IMR-90 (cell line): ENCODE measurements around the gene HOXB2. TPM values are rescaled to one million over a fixed set of nuclear protein-coding genes. Genes with fewer than 3 reads are reported as not detected.
"Not testable (repeated sequence)": the region's sequence is repeated elsewhere in the genome, so short reads cannot be mapped to it uniquely, and the experiment has no call there.

ENCODE experiments used
- ATAC-seq: fragments of 200-7000 bp; cut with Tn5 transposase; 2 replicates; pipeline ENCODE4 v1.9.1; 2020; ENCODE audit warnings: low read depth, mild to moderate bottlenecking, moderate library complexity
- BruUV-seq: library from RNA; stranded (reverse); fragments of 400-500 nt; replicated peaks from 2 replicates; lab custom pipeline; 2021; lab: Mats Ljungman, UMichigan
- CTCF ChIA-PET: fragments of 300-600 bp; formaldehyde crosslinking; extraction: SDS; loops from one replicate; lab custom pipeline; 2021; ENCODE audit warnings: antibody characterized with exemption; lab: Yijun Ruan, JAX
- POLR2A ChIA-PET: fragments of 300-600 bp; sonication (Branson Sonifier 250); formaldehyde crosslinking; loops from one replicate; lab custom pipeline; 2022; ENCODE audit warnings: antibody characterized with exemption; ENCODE audit not compliant: unreplicated experiment; lab: Charles Lee
- DNase-seq: peaks from one replicate; pipeline ENCODE4 v3.0.0; 2013
- H2AFZ ChIP-seq: replicated peaks from 2 replicates; pipeline ENCODE3; 2013; ENCODE audit warnings: low read length, mild to moderate bottlenecking; ENCODE audit not compliant: poor library complexity
- H2AK5ac ChIP-seq: 2 replicates; pipeline ENCODE4 v1.6.1; 2013; ENCODE audit warnings: low read depth, low read length, inconsistent platforms
- H2AK9ac ChIP-seq: replicated peaks from 2 replicates; pipeline ENCODE3; 2013; ENCODE audit warnings: mild to moderate bottlenecking, low read depth, low read length, moderate library complexity; ENCODE audit not compliant: poor library complexity
- H2BK120ac ChIP-seq: 2 replicates; pipeline ENCODE4 v1.6.1; 2013; ENCODE audit warnings: low read depth, low read length, inconsistent platforms
- H2BK15ac ChIP-seq: 3 replicates; pipeline ENCODE4 v1.6.1; 2013; ENCODE audit warnings: low read depth, low read length, inconsistent platforms
- H2BK20ac ChIP-seq: 2 replicates; pipeline ENCODE4 v1.6.1; 2013; ENCODE audit warnings: low read depth, mild to moderate bottlenecking, inconsistent platforms, low read length, moderate library complexity
- H2BK5ac ChIP-seq: 2 replicates; pipeline ENCODE4 v1.6.1; 2013; ENCODE audit warnings: mild to moderate bottlenecking, low read depth, low read length, inconsistent platforms; ENCODE audit not compliant: poor library complexity, severe bottlenecking
- H3K14ac ChIP-seq: replicated peaks from 2 replicates; pipeline ENCODE4 v1.6.1; 2013; ENCODE audit warnings: low read depth, low read length, inconsistent platforms
- H3K18ac ChIP-seq: 2 replicates; pipeline ENCODE4 v1.6.1; 2013; ENCODE audit warnings: low read depth, low read length, control low read depth
- H3K23ac ChIP-seq: 2 replicates; pipeline ENCODE4 v1.6.1; 2013; ENCODE audit warnings: low read depth, low read length, inconsistent platforms
- H3K27ac ChIP-seq: 2 replicates; pipeline ENCODE4 v1.5.1; 2013; ENCODE audit warnings: mild to moderate bottlenecking, control low read depth, low read length; ENCODE audit not compliant: insufficient read depth
- H3K27me3 ChIP-seq: 2 replicates; pipeline ENCODE4 v1.6.1; 2013; ENCODE audit warnings: low read length; ENCODE audit not compliant: control insufficient read depth, insufficient read depth
- H3K36me3 ChIP-seq: 2 replicates; pipeline ENCODE4 v1.6.1; 2013; ENCODE audit warnings: low read length, mixed read lengths; ENCODE audit not compliant: control insufficient read depth, insufficient read depth
- H3K4ac ChIP-seq: 2 replicates; pipeline ENCODE4 v1.6.1; 2013; ENCODE audit warnings: low read depth, low read length, inconsistent platforms
- H3K4me1 ChIP-seq: 2 replicates; pipeline ENCODE4 v1.6.1; 2013; ENCODE audit warnings: low read length, mixed read lengths; ENCODE audit not compliant: control insufficient read depth, insufficient read depth
- H3K4me2 ChIP-seq: 2 replicates; pipeline ENCODE4 v1.6.1; 2013; ENCODE audit warnings: low read depth, mild to moderate bottlenecking, control low read depth, low read length, moderate library complexity
- H3K4me3 ChIP-seq: 2 replicates; pipeline ENCODE4 v1.5.1; 2013; ENCODE audit warnings: low read depth, mild to moderate bottlenecking, control low read depth, low read length, moderate library complexity; ENCODE audit not compliant: insufficient read depth
- H3K56ac ChIP-seq: 2 replicates; pipeline ENCODE4 v1.6.1; 2013; ENCODE audit warnings: low read length, inconsistent platforms; ENCODE audit not compliant: insufficient read depth; ENCODE audit errors: extremely low read depth
- H3K79me1 ChIP-seq, 2 experiments: 2 replicates each; pipeline ENCODE4 v1.6.1; 2013; ENCODE audit warnings: low read length in 2 of 2, inconsistent platforms in 1 of 2, low read depth in 1 of 2
- H3K9ac ChIP-seq: 2 replicates; pipeline ENCODE4 v1.6.1; 2013; ENCODE audit warnings: low read depth, low read length, control low read depth
- H3K9me1 ChIP-seq: 2 replicates; pipeline ENCODE4 v1.6.1; 2013; ENCODE audit warnings: low read length, inconsistent platforms; ENCODE audit not compliant: insufficient read depth
- H3K9me3 ChIP-seq: 2 replicates; pipeline ENCODE4 v1.6.1; 2013; ENCODE audit warnings: low read length; ENCODE audit not compliant: control insufficient read depth, insufficient read depth
- H4K20me1 ChIP-seq: 2 replicates; pipeline ENCODE4 v1.6.1; 2013; ENCODE audit warnings: low read length, inconsistent platforms; ENCODE audit not compliant: insufficient read depth
- H4K5ac ChIP-seq: 2 replicates; pipeline ENCODE4 v1.6.1; 2013; ENCODE audit warnings: mild to moderate bottlenecking, low read depth, low read length, control low read depth
- H4K8ac ChIP-seq, 2 experiments: 2 replicates each; pipeline ENCODE4 v1.6.1; 2013; ENCODE audit warnings: low read depth in 2 of 2, low read length in 2 of 2, control low read depth in 1 of 2, inconsistent platforms in 1 of 2
- H4K91ac ChIP-seq: 2 replicates; pipeline ENCODE4 v1.6.1; 2013; ENCODE audit warnings: low read depth, low read length, inconsistent platforms; ENCODE audit not compliant: insufficient read depth
- BHLHE40 ChIP-seq: fragments of 150-350 bp; IDR thresholded peaks from 2 replicates; pipeline ENCODE4 v1.6.1; 2016; ENCODE audit warnings: mild to moderate bottlenecking, low read depth, low read length
- CEBPB ChIP-seq: IDR thresholded peaks from 2 replicates; pipeline ENCODE4 v1.6.1; 2012; ENCODE audit warnings: low read depth, low read length, improper control_type of control experiment
- FOS ChIP-seq: fragments of 150-350 bp; IDR thresholded peaks from 2 replicates; pipeline ENCODE4 v1.6.1; 2016; ENCODE audit warnings: low read depth, low read length
- RCOR1 ChIP-seq: IDR thresholded peaks from 2 replicates; pipeline ENCODE4 v1.6.1; 2012; ENCODE audit warnings: mild to moderate bottlenecking, low read length, improper control_type of control experiment; ENCODE audit not compliant: insufficient replicate concordance
- RFX5 ChIP-seq: IDR thresholded peaks from 2 replicates; pipeline ENCODE4 v1.8.0; 2012; ENCODE audit warnings: low read depth, mild to moderate bottlenecking, low read length, moderate library complexity
- SMC3 ChIP-seq: fragments of 150-350 bp; IDR thresholded peaks from 2 replicates; pipeline ENCODE4 v1.6.1; 2016; ENCODE audit warnings: low read depth, mild to moderate bottlenecking, antibody characterized with exemption, low read length, moderate library complexity
- WGBS, 2 experiments: methylation state at CpG; one replicate each; pipeline versions ENCODE4 v1.1.5 to v1.1.7; 2013; ENCODE audit warnings: missing lambda C conversion rate in 2 of 2; ENCODE audit not compliant: insufficient read length in 1 of 2; ENCODE audit errors: extremely low coverage in 2 of 2; 5-methylcytosine and 5-hydroxymethylcytosine counted together
- dilution Hi-C: fragments of 300-500 bp; cut with HindIII; formaldehyde crosslinking; loops from one replicate; pipeline ENCODE4 v1.14.3; 2018; ENCODE audit warnings: low sequenced_read_pairs; ENCODE audit not compliant: unreplicated experiment
- in situ Hi-C: fragments of 300-500 bp; cut with MboI; formaldehyde crosslinking; loops from 3 replicates; pipeline ENCODE4 v1.14.3; 2019; ENCODE audit warnings: low sequenced_read_pairs, inconsistent platforms, mixed read lengths
- intact Hi-C: fragments of 100-400 bp; cut with micrococcal nuclease; formaldehyde crosslinking; loops from 2 replicates; pipeline ENCODE4 v1.10.0; 2022
- polyA plus RNA-seq, 3 experiments: library from polyadenylated mRNA; depleted of rRNA; stranded (reverse); fragments of >200 nt; gene quantifications; 2 replicates each; pipeline ENCODE4 v1.2.3, GENCODE V29; 2012; ENCODE audit warnings: low replicate concordance in 1 of 3
- total RNA-seq: library from RNA; depleted of rRNA; stranded (reverse); fragments of >200 nt; gene quantifications from 2 replicates; pipeline ENCODE4 v1.2.3, GENCODE V29; 2012
- TF ChIP-seq, protein P1 (sequence below): conservative IDR thresholded peaks from 2 replicates; pipeline ENCODE4 v1.5.1; 2012; ENCODE audit warnings: mild to moderate bottlenecking, low read depth, low read length, improper control_type of control experiment

The HOXB2 gene
- total and polyA plus RNA-seq, 2 of the 4 experiments (the other 2 are of a cell fraction): 2.7 to 29.9 TPM

DNA sequence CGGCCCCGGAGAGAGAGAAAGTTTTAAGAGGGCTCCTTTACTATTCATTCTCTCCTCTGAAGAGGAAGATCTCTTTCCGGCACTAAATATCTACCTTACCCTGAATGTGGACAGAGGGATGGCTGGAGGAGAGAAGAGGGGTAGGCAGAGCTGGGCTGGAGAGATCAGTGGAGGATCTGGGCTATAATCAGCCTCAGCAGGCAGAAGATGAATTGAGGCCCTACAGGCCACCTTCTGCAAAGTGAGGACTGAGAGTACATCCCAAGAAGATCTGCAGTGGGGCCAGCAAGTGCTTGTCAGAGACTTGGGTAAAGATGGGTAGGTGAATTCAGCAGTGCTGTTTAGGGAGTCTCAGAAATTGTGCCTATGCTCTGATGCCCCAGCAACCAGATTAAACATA, 7.6 kb downstream of the HOXB2 start (continued):
- TF ChIP-seq, protein P1, sequence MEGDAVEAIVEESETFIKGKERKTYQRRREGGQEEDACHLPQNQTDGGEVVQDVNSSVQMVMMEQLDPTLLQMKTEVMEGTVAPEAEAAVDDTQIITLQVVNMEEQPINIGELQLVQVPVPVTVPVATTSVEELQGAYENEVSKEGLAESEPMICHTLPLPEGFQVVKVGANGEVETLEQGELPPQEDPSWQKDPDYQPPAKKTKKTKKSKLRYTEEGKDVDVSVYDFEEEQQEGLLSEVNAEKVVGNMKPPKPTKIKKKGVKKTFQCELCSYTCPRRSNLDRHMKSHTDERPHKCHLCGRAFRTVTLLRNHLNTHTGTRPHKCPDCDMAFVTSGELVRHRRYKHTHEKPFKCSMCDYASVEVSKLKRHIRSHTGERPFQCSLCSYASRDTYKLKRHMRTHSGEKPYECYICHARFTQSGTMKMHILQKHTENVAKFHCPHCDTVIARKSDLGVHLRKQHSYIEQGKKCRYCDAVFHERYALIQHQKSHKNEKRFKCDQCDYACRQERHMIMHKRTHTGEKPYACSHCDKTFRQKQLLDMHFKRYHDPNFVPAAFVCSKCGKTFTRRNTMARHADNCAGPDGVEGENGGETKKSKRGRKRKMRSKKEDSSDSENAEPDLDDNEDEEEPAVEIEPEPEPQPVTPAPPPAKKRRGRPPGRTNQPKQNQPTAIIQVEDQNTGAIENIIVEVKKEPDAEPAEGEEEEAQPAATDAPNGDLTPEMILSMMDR: no peak
- TF ChIP-seq FOS: no peak
- TF ChIP-seq BHLHE40: no peak
- no peak for TF ChIP-seq CEBPB
- TF ChIP-seq SMC3: no peak
- TF ChIP-seq RFX5: no peak
- no peak for TF ChIP-seq RCOR1

DNA sequence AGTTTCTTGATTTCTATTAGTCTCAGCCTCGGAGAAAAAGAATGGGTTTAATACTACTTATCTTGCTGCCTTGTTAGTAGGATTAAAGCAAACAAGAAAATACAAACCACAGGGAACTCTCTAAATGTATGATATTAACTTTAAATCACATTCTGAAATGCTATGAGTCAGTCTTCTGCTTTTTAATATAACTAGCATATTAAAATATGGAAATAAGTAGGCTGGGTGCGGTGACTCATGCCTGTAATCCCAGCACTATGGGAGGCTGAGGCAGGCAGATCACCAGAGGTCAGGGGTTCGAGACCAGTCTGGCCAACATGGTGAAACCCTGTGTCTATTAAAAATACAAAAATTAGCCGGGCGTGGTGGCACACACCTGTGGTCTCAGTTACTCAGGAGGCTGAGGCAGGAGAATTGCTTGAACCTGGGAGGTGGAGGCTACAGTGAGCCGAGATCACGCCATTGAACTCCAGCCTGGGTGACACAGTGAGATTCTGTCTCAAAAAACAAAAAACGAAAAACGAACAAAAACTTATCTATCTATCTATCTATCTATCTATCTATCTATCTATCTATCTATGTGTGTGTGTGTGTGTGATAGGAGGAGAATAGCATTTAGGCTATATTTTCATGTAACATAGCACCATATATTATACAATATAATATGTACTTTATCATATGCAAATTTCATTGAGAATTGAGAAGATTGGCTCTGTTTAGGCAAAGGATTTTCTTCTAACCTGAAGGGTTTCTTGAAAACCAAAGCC, 8.9 kb downstream of the HOXB2 start:
- in situ Hi-C loops: loop anchor here (5.0 kb wide), 1 partner anchor 44 kb away; no protein-coding TSS in a partner anchor
- H4K91ac ChIP-seq, dilution Hi-C loops, H3K9me1 ChIP-seq, H3K4me3 ChIP-seq, H2AK5ac ChIP-seq, H3K9ac ChIP-seq, POLR2A ChIA-PET, H2BK15ac ChIP-seq, H3K36me3 ChIP-seq, H3K27me3 ChIP-seq, H2BK20ac ChIP-seq, H3K23ac ChIP-seq, H2BK5ac ChIP-seq, H4K8ac ChIP-seq, H2AK9ac ChIP-seq, H3K56ac ChIP-seq, H2AFZ ChIP-seq, H3K27ac ChIP-seq, H2BK120ac ChIP-seq, H3K4me2 ChIP-seq, H3K9me3 ChIP-seq, intact Hi-C loops, H4K5ac ChIP-seq, H3K14ac ChIP-seq, CTCF ChIA-PET, ATAC-seq, H3K18ac ChIP-seq, BruUV-seq, H3K4ac ChIP-seq, H4K20me1 ChIP-seq: not testable (repeated sequence)
- WGBS, 2 experiments: 100% methylated on average over 1 of the region's 9 CpGs; no CpG with 5 or more reads in 1 of the 2 experiments
- DNase-seq: peak; percentile 13
- H3K79me1 ChIP-seq: peaks cover 0 to 23% of the 10 kb centered on the region in 2 experiments; a peak in 2 of 4 replicates
- H3K4me1 ChIP-seq: peaks cover 11% of the 10 kb centered on the region
